ENCODE results near the gene SPATS1. TPM values are rescaled to one million over a fixed set of nuclear protein-coding genes. Genes with fewer than 3 reads are reported as not detected.

Gene SPATS1
- total RNA-seq, 2 donors from 2014 or later, result not detected

- no peak overlapping the region for H3K27ac ChIP-seq (ENCODE audit: low read depth, low read length)
- no peak for TF ChIP-seq CTCF (conservative IDR thresholded peaks at IDR 0.05)
- H3K9me3 ChIP-seq (ENCODE audit: control insufficient read depth, low read length), result no peaks in the 10 kb centered on the region
- WGBS, 2 experiments (ENCODE audit: insufficient coverage in 1 of 2, insufficient read length in 1 of 2), result 1% methylated on average over 23 to 86 of the region's 86 CpGs
- no peak overlapping the region for H3K27ac Mint-ChIP-seq
- peak; percentile 85 for DNase-seq
- H3K9ac ChIP-seq (ENCODE audit: extremely low read depth, low read length, poor library complexity, severe bottlenecking), result no peak overlapping the region
- peaks cover 61% of the 10 kb centered on the region for H3K27me3 Mint-ChIP-seq (ENCODE audit: insufficient read depth)
- H3K9me3 Mint-ChIP-seq, result no peaks in the 10 kb centered on the region
- peaks cover 51% of the 10 kb centered on the region for H3K27me3 ChIP-seq (ENCODE audit: control insufficient read depth, insufficient read depth, low read length, poor library complexity, severe bottlenecking)
- no peaks in the 10 kb centered on the region for H3K4me1 ChIP-seq (ENCODE audit: control insufficient read depth, insufficient read depth, low read length)
- peak overlapping the region; percentile 60 for H3K4me3 Mint-ChIP-seq
- peaks cover 6% of the 10 kb centered on the region for H3K4me1 Mint-ChIP-seq
- peaks cover 31% of the 10 kb centered on the region for H3K36me3 Mint-ChIP-seq (ENCODE audit: low read depth)
- peak overlapping the region; percentile 81 for H3K4me3 ChIP-seq (ENCODE audit: low read length)
- H3K36me3 ChIP-seq (ENCODE audit: control insufficient read depth, insufficient read depth, low read length), result peaks cover 18% of the 10 kb centered on the region
Observed at GRCh38 chr6:44297063-44298038, 45.1 kb upstream of the SPATS1 start.

GRCh38 chr6:44298055-44298803 is 44.2 kb upstream of the SPATS1 start:
- Histone ChIP-seq H3K4me1 (ENCODE audit: control insufficient read depth, insufficient read depth, low read length) (no peaks in the 10 kb centered on the region), H3K36me3 (ENCODE audit: control insufficient read depth, insufficient read depth, low read length) (peaks cover 26% of the 10 kb centered on the region), H3K9me3 (ENCODE audit: control insufficient read depth, low read length) (no peaks in the 10 kb centered on the region), H3K27ac (ENCODE audit: low read depth, low read length) (no peak overlapping the region), H3K4me3 (ENCODE audit: low read length) (peak overlapping the region; percentile 81), H3K27me3 (ENCODE audit: control insufficient read depth, insufficient read depth, low read length, poor library complexity, severe bottlenecking) (peaks cover 44% of the 10 kb centered on the region), H3K9ac (ENCODE audit: extremely low read depth, low read length, poor library complexity, severe bottlenecking) (no peak overlapping the region)
- H3K27me3 Mint-ChIP-seq (ENCODE audit: insufficient read depth), result peaks cover 53% of the 10 kb centered on the region
- H3K36me3 Mint-ChIP-seq (ENCODE audit: low read depth), result peaks cover 36% of the 10 kb centered on the region
- H3K9me3 Mint-ChIP-seq, result no peaks in the 10 kb centered on the region
- DNase-seq, result peak; percentile 66
- no peak overlapping the region for H3K27ac Mint-ChIP-seq
- H3K4me1 Mint-ChIP-seq, result peaks cover 6% of the 10 kb centered on the region
- 58 to 62% methylated on average over 18 to 20 of the region's 20 CpGs for WGBS, 2 experiments (ENCODE audit: insufficient coverage in 1 of 2, insufficient read length in 1 of 2)
- peak; percentile 55 for TF ChIP-seq CTCF (conservative IDR thresholded peaks at IDR 0.05)
- peak overlapping the region; percentile 60 for H3K4me3 Mint-ChIP-seq

- H3K4me3 Mint-ChIP-seq, result no peak overlapping the region
- no peak for TF ChIP-seq CTCF (conservative IDR thresholded peaks at IDR 0.05)
- H3K9me3 Mint-ChIP-seq, result no peaks in the 10 kb centered on the region
- H3K9ac ChIP-seq (ENCODE audit: extremely low read depth, low read length, poor library complexity, severe bottlenecking), result no peak overlapping the region
- H3K4me1 ChIP-seq (ENCODE audit: control insufficient read depth, insufficient read depth, low read length), result no peaks in the 10 kb centered on the region
- no peak for DNase-seq
- no peaks in the 10 kb centered on the region for H3K9me3 ChIP-seq (ENCODE audit: control insufficient read depth, low read length)
- peaks cover 33% of the 10 kb centered on the region for H3K36me3 ChIP-seq (ENCODE audit: control insufficient read depth, insufficient read depth, low read length)
- peaks cover 46% of the 10 kb centered on the region for H3K27me3 Mint-ChIP-seq (ENCODE audit: insufficient read depth)
- WGBS, 2 experiments (ENCODE audit: insufficient coverage in 1 of 2, insufficient read length in 1 of 2), result 84 to 86% methylated on average over 2 to 3 of the region's 3 CpGs
- peaks cover 39% of the 10 kb centered on the region for H3K27me3 ChIP-seq (ENCODE audit: control insufficient read depth, insufficient read depth, low read length, poor library complexity, severe bottlenecking)
- H3K27ac Mint-ChIP-seq, result no peak overlapping the region
- H3K4me3 ChIP-seq (ENCODE audit: low read length), result no peak overlapping the region
- peaks cover 6% of the 10 kb centered on the region for H3K4me1 Mint-ChIP-seq
- H3K36me3 Mint-ChIP-seq (ENCODE audit: low read depth), result peaks cover 43% of the 10 kb centered on the region
- H3K27ac ChIP-seq (ENCODE audit: low read depth, low read length), result no peak overlapping the region
Observed at GRCh38 chr6:44298864-44299263, 43.6 kb upstream of the SPATS1 start.
